ENCODE results near the gene HDGF.

The HDGF gene

DNA sequence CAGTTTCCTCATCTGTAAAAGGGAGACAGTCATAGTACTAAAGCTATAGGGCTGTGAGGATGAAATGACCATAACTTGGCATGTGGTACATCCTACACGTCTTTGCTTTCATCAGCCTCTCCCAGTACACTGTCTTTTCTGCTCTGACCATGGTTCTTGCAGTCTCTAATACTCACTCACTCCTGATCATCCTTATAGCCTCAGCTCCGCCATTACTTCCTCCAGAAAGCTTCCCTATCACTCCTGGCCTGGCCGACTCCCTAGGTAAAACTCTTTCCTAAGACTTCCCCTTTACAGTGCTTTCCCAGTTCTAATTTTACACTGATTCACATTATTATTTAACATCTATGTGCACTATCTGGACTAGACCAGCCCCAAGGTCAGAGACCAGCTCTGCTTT lies 5.6 kb downstream of the HDGF start:
- no peak for DNase-seq

DNA sequence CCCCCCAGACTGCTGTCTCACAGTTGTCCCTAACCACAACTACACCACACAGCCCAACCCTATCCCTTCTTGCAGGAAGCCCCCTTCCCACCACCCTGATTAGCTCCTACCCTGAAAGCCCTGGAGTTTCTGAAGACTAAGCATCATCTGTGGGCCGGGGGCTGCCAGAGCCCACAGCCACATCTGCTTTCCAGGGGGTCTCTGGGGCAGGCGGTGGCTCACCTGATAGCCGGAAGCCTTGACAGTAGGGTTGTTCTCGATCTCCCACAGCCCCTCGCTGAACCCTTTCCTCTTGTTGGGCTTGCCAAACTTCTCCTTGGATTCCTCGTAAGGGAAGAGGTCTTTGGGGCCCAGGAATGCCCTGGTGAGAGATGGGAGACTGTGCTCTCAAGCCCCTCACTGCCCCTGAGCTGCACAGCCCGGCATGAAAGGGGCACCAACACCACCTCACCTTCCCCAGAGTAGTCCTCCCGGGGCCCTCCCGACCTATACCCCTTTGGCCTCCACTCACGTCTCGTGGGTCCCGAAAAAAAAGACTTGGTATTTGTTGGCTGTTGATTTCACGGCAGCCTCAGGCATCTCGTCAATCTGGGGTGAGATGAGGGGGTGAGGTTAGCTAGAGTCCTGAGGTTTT lies 6.6 kb downstream of the HDGF start:
- DNase-seq: no peak

DNA sequence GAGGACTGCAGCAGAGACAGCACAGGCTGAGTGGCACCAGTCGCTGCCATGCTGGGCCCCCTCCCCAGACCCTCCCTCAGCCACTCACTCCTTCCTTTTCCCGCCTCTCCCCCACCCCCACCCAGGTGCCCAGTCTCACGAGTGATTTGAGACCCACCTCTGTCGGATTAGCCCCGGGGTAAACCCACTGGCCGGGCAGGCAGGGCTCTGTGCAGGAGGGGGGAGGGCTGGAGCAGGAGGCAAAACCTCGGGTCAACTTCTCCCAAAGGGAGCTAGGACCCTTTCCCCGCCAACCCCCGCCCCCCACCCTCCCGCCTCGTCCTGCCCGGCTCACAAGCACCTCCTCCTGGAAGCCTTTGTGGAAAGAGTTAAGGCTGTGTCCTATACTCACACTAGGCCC lies 7.1 kb downstream of the HDGF start:
- no peak for DNase-seq

DNA sequence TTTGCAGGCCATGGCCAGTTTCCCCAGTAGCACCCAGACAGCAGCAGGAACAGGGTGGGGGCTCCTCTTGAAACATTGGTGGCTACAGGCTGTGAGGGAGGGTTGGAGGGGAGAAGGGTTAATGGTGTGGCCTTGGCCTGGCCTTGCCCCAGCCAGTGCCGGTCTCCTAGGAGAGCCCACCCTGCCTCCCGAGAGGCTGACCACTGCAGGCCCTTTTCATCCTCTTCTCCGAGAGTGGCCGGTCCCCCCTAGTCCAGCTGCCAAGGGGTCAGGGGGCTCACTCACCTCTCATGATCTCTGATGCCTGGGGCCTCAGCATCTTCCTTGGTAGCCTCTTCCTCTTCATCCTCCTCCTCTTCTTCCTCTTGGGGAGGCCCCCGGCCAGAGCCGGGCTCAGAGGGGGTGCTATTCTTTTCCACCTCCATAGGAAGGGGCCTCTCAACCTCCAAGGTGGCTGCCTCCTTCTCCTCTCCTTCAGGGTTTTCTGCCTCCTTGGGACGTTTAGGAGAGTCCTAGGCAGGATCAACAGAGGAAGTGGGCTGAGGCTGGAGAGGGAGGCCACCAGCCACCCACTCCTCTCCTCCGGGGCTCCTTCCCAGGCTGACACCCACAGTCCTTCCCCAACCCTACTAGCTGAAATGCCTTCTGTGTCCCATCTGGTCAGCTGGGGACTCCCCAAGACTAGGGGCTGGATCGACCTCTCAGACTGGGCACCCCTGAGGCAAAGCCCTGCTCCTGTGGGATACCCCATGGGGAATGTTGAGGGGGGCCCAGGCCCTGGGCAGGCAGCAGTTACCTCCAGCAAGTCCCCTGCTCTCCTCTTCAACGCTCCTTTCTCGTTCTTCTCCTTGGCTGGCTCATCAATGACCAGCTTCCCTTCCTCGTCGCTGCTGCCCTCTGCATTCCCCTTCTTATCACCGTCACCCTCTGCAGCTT lies 7.8 kb downstream of the HDGF start:
- DNase-seq: no peak

DNA sequence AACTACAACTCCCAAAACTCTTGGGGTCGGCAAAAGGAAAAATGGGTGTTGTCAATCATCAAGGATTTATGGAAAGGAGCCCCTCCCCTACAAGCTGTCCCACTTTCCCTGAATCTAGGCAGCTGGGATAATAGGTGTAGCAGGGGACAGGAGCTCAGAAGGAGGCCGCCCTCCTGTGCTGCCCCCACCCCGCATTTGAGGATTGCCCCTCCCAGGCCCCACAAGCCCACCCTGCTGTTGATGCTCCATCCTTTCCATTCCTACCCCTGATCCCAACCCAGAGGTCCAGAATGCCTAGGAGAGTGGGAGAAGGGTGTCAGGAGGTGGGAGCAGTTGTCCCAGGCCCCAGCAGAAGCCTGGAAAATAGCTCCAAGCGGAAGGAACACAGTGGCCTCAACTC lies 8.7 kb downstream of the HDGF start:
- DNase-seq: no peak

DNA sequence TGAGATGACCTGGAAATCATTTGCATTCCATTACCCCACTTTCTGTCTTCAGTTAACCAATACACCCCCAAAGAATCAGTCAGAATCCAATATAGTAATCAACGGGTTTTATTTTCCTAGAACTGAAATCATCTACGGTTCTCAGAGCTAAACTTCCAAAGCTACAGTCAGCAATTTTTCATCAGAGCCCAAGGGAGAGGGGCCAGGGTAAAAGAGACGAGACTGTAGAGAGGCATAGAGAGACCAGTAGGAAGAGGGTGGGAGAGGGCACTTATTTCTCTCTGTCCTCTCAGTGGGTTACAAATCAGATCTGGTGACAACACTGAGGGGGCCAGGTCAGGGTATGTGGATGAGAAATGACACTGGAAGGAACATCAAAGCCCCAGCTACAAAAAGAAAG lies 9.5 kb downstream of the HDGF start:
- no peak for DNase-seq

DNA sequence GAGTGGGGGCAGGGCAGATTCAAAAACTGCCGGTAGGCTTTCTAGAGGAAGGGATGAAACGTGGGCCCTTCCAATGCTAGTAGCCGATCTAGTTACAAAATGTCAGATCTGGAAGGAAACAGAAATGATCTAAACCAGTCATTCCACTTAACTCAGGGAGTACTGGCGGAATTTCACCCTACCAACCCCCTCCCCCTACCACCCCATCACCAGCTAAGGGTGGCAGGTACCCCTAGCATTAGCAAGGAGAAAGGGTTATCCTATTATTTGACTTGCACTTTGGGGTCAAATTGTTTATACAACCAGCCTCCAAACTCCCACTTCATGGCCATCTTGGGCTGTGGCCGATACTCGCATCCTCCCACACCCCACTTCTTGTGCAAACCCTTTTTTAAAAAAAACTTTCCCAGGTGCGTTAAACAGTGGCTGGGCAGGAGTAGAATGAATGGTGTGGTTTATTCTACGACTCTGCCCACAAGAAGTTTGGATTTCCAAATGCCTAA lies 9.9 kb downstream of the HDGF start:
- DNase-seq: no peak

DNA sequence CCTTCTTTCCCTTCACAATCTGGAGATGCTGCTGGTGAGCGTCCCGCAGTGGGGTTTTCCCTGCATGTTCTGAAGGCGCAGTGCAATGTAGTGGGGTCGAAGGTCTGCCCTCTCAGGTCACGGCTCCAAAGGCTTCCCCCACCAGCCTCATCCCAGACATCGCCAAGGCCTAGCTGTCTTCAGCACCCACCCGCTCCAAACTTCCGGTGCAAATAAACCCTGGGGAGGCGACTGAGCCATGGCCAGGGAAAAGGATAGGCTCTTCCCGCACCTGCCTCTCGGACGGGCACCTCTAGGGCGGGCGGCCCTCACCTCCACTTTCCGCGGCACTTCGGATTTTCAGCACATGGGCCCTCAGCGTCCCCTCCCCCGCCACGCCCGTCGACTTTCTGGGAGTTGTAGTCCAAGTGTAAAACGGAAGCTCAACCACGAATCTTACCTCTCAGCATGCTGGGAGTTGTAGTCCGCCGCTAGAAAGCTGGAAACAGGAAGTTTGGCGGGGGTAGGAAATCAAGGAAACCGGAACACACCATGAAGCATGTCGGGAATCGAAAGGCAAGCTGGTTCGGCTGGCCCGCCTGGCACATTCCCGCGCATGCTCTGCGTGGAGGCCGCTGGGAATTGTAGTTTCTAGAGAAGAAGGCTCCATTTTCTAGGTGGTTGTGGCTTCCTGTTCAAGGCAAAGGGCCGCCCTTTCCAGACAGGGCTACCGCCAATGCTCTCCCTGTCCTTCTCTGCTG lies 10.6 kb downstream of the HDGF start, which contains the start of gene MRPL24:
MRPL24 (minus strand) TSS at position 348 of the 740 bp plus-strand sequence. CDS start 2,384 bp downstream, outside the sequence.
- DNase-seq: peak; percentile 92

DNA sequence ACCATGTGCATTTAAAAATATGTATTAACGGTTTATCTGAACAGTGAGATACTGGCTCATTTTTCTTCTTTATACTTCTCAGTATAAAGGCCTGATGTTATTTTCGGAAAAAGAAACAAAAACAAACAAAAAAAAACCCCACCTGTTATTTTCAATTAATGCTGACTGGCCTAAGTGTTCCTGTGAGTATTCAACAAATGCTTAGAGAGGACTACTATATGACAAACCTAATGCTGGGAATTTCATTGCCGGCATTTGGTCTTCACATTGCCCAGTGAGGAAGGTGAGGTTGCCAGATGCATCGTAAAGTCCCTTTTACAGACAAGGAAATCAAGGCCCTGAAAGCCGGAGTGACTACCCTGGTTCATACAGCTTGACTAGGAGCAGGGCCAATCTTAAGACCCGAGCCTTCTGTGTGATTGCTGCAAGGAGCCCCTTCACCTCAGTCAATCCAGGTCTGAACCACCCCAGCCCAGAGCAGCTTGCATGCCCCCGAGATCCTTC lies 11.2 kb downstream of the HDGF start:
- DNase-seq: no peak

DNA sequence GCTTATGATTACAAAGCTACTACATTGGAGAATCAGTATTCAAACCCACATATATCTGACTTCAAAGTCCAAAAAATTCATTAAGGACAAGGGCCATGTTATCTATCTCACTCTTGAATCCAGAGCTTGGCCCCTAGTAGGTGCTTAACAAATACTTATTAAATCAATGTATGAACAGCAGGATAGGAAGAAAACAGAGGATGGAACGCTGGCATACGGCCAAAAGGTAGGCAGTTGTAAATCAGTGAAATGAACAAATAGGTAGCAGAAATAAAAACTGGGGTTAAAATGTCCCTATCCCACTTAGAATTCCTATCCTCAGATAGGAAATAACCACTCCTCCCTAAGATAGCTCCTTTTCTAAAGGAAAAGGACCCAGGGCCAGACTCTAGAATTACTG lies 12.6 kb downstream of the HDGF start:
- DNase-seq: no peak

DNA sequence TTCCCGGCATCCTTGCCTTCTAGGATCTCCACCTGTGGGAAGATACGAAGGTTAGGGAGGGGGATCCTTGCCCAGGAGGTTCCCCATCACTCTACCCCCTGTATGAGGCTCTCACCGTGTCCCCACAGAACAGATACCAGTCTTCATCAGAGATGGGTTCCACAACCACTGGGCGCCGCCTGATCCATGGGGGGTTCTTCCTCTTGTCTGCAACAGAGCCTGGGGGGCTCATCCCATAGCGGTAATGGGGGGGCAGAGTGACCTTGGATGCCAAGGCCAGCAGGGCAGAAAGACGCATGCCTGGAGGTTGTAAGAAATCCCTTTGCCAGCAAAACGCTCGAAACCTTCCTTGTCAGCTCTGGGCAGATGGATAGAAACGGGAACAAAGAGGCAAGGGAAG lies 13.1 kb downstream of the HDGF start:
- no peak for DNase-seq

DNA sequence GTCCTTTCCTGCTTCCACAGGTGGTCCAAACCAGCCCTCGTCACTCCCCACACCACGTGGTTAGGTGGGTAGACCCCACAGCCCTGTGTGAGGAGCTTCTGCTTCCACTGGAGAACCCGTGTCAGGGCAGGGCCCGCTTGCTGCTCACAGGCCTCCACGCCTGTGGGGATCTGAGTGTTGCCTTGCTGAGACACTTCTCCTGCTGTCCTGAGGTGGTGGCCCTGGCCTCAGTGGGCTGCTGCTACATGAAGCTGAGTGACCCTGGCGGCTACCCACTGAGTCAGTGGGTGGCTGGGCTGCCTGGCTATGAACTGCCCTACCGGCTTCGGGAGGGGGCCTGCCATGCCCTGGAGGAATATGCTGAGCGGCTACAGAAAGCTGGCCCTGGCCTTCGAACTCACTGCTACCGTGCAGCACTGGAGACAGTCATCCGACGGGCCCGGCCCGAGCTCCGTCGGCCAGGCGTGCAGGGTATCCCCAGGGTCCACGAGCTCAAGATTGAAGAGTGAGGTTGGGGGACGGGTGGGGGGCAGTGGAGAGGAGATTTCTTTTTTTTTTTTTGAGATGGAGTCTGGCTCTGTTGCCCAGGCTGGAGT lies 17.4 kb downstream of the HDGF start:
- no peak for DNase-seq

DNA sequence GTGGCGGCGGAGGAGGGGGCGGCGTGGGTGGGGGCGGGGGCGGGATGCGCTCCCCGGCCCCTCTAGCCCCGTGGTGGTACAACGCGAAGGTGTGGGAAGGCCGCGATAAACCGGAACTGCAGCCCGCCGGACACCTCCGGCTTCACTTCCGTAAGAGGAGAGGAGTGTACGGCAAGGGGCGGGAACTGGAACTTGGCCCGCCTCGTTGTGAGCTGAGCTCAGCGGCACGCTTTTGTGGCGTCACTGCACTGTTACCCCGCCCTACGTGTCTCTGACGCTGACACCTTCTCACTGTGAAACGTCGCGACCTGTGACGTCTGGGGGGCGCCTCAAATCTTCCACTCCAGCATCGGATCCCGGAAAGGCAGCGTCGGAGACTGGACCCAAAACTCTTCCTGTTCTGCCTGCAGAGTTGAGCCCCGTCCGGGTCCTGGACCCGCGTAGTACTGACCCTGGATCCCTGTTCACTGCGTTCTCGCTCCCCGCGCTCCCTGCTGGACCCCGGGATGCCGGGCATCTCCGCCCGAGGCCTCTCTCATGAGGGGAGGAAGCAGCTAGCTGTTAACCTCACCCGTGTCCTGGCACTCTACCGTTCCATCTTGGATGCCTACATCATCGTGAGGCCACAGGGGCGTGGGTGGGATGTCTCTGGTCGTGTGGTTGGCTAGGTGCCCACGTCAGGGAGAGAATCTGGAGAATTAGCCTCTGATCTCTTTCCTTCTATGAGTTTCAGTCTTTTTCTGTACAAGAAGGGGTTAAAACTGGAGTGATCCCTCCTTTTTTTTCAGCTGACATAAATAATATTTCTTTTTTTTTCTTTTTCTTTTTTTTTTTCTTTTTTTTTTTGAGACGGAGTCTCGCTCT lies 22.6 kb downstream of the HDGF start, which contains the start of gene ISG20L2:
ISG20L2 (minus strand) TSS at position 168 of the 864 bp plus-strand sequence. CDS start 1,114 bp downstream, outside the sequence.
- peak; percentile 90 for DNase-seq

DNA sequence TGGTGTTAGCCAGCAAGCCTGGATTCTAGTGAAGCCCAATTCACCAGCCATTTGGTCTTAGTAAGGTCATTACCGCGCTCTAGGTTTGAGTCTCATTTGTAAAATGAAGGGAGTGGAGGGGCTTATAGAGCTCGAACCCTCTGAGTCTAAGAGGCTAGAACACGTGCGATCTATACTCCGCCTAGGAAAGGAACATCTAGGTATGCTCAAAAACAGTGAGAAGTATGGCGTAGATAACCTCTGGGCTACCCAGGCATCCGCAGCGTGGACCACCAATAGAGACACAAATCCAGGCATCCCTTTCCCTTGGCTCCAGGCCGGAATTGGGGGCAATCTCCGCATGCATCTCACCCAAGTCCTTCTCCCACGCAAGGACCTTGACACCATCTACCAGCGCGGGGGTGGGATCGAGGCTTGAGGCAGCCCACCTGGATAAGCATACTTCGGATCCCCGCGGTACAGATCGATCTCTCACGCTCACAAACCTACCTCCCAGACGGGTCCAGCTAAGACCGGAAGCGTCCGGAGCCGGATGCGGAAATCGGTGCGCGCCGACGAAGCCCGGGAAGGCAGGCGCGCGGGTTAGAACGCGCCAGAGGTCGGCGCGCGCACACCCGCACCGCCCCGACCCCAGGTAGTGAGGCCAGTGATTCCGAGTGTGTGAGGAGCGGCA lies 23.4 kb downstream of the HDGF start, which contains the start of gene METTL25B:
METTL25B (plus strand) TSS at position 544 of the 673 bp plus-strand sequence. CDS start 636 bp downstream, outside the sequence.
- DNase-seq: peak; percentile 53

DNA sequence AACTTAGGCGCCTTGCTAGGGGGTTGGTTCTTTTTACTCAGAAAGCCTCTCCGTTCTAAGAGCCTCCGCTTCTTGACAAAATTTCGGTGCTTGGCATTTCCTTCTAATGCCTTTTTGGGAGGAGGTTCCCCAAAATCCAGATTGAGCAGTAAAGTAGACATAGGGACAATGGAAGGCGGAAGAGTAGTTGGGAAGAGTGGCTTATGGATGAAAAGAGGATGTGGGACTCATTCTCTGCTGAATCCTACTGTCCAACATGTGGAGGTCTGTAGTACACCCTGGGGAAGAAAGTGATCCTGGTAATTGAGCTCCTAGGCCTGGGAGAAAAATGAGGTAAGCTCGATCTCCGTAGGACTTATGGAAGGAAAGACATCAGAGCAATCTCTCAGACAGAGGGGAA lies 24.0 kb downstream of the HDGF start:
- no peak for DNase-seq

DNA sequence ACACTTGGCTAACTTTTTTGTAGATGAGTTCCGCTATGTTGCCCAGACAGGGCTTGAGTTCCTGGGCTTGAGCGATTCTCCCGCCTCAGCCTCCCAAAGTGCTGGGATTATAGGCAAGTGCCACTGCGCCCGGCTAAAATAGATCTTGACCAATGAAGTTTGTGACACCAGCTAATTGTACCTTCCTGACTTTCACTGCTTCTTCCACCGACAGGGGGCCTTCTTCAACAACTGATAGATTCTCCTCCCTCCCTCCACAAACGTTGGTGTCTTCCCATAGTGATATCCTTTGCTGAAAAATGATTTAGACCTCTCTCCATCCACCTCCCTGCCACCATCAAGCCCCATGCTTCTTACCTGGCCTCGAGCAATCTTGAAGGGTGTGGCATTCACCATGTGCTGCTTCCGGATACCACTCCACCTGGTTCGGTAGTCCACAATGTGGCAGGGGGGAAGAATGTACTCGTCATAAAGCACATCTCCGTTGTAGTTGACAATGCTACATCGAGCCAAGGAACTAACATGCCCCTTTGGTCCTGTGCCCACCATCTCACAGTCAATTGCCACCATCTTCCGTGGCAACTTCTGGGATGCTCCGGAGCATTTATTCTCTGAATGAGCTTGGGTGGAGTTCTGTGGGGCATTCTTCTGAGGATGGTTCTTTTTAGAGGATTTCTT lies 24.8 kb downstream of the HDGF start:
- DNase-seq: peak; percentile 38

DNA sequence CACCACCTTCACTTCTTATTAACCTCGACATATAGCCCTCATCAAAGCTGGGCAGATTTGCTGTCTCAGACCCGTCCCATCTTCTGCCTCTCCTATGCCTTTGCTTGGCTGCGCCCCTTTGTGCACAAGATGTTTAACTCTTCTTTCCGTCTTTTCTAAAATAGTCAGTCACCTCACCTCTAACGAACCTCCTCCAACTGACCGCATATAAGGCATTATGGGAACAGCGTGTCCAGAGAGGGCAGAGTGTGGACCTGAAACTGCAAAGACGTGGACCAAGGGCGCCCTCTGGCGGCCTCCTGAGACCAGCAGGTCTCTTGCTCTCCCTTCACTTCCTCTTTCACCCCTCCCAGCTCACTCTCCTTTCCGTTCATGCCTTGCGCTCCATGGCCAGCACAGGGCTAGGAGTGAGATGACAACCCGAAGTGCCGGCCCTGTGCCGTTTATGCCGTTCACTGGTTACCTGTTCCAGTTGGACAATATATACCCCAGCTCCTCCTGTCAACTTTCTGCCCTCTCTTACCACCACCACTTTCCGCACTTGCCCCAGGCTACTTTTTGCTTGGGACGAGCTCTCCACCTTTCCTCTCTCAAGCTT lies 25.7 kb downstream of the HDGF start:
- DNase-seq: peak; percentile 64

DNA sequence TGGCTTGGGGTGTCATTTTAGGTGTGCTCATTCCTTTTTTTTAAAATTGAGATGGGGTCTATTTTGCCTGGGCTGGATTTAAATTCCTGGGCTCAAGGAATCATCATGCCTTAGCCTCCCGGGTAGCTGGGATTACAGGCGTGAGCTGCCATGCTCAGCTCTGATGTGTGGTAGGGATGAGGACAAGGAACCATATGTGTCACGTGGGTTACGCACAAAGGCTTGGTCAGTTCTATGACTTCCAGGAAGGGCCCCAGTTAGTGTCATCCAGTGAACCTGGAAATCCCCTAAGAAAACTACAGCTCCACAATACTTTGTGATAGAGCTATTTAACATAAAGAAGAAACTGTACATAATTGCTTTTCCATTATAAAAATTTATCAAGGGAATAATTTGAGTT lies 29.9 kb downstream of the HDGF start:
- no peak for DNase-seq

DNA sequence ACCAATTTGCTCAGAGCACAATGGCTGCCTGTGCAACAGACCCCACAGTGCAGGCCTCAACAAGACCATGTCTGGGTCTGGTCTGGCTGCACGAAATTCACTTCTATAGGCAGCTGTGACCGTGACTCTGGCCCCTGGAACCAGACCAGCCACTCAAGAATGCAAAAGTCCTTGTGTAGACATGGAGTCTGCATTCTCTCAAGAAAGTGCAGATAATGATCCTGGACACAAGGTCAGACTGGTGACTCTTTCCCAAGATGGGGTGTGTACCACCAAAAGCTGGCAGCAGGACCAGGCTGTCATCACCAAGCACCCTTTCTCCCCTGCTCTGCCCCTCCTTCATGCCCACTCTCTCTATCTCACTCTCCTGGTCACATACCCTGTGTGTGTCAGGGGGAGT lies 30.3 kb downstream of the HDGF start:
- no peak for DNase-seq

DNA sequence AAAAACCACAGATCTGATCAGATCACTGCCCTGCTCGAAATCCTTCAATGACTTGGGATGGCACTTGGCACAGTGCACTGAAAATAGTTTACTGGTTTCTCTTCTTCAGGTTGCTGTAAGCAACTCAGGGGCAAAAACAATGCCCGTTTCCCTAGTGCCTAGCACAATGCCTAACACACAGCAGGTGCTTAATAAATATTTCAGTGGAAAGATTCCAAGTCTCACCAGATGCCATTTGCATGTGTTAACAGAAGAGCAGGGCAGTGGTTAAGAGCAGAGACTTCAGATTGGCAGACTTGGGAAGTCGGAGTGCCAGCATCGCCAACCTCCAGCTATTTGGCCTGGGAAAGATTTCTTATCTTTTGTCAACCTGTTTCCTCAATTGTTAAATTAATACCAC lies 34.1 kb downstream of the HDGF start:
- no peak for DNase-seq
